ENCODE data around the gene URGCP.
A peak's percentile ranks its signal among the peaks of the same experiment; 100 is the strongest.

The URGCP gene

GRCh38 chr7:43931346-43931745, 24.9 kb upstream of the URGCP start:
- peaks cover 2% of the 10 kb centered on the region for H3K9me3 ChIP-seq (ENCODE audit: insufficient read depth, low read depth, low read length)
- H2AK5ac ChIP-seq (ENCODE audit: low read length) = no peak overlapping the region
- no CpG with 5 or more reads among the region's 7 CpGs for whole genome bisulfite sequencing (ENCODE audit: extremely low coverage, insufficient coverage, insufficient read length)
- H2BK120ac ChIP-seq (ENCODE audit: insufficient read depth, low read length, poor library complexity) = no peak overlapping the region
- no peak overlapping the region for H3K18ac ChIP-seq (ENCODE audit: low read length)
- H2BK12ac ChIP-seq (ENCODE audit: low read length) = no peak overlapping the region
- H3K14ac ChIP-seq (ENCODE audit: low read length) = no peak overlapping the region
- no peak overlapping the region for H4K91ac ChIP-seq (ENCODE audit: low read depth, low read length)
- no peak for DNase-seq
- no peaks in the 10 kb centered on the region for H3K36me3 ChIP-seq (ENCODE audit: control insufficient read depth in 1 of 2, insufficient read depth in 2 of 2, low read length in 2 of 2)
- H3K4me3 ChIP-seq (ENCODE audit: low read depth, low read length) = no peak overlapping the region
- no peak overlapping the region for H4K12ac ChIP-seq (ENCODE audit: low read depth, low read length)
- H3K23ac ChIP-seq (ENCODE audit: low read length) = no peak overlapping the region
- H4K8ac ChIP-seq (ENCODE audit: low read depth, low read length) = no peak overlapping the region
- H3K27me3 ChIP-seq (ENCODE audit: insufficient read depth, low read length) = no peaks in the 10 kb centered on the region
- no peak overlapping the region for H2AFZ ChIP-seq (ENCODE audit: insufficient read depth, low read length, poor library complexity)
- H3K4ac ChIP-seq (ENCODE audit: low read depth, low read length) = no peak overlapping the region
- no peak overlapping the region for H2BK5ac ChIP-seq (ENCODE audit: low read depth, low read length, poor library complexity)
- no peaks in the 10 kb centered on the region for H3K4me1 ChIP-seq (ENCODE audit: control insufficient read depth in 1 of 2, insufficient read depth in 2 of 2, low read length in 2 of 2)
- H3K79me2 ChIP-seq (ENCODE audit: control insufficient read depth, insufficient read depth, low read length, poor library complexity) = peaks cover 2% of the 10 kb centered on the region
- no peaks in the 10 kb centered on the region for H3K79me1 ChIP-seq (ENCODE audit: low read length)
- no peak overlapping the region for H3K27ac ChIP-seq (ENCODE audit: low read depth, low read length)
- no peak overlapping the region for H3K9ac ChIP-seq (ENCODE audit: low read length)
- H3K4me2 ChIP-seq (ENCODE audit: low read length) = no peak overlapping the region

GRCh38 chr7:43929529-43930457, 23.4 kb upstream of the URGCP start:
- Histone ChIP-seq H3K9me3 (ENCODE audit: insufficient read depth, low read depth, low read length) (peaks cover 2% of the 10 kb centered on the region), H3K27ac (ENCODE audit: low read depth, low read length) (no peak overlapping the region), H4K12ac (ENCODE audit: low read depth, low read length) (no peak overlapping the region), H3K18ac (ENCODE audit: low read length) (no peak overlapping the region), H2BK5ac (ENCODE audit: low read depth, low read length, poor library complexity) (no peak overlapping the region), H3K79me1 (ENCODE audit: low read length) (peaks cover 2% of the 10 kb centered on the region), H3K23ac (ENCODE audit: low read length) (no peak overlapping the region), H2BK120ac (ENCODE audit: insufficient read depth, low read length, poor library complexity) (no peak overlapping the region), H4K8ac (ENCODE audit: low read depth, low read length) (no peak overlapping the region), H2AFZ (ENCODE audit: insufficient read depth, low read length, poor library complexity) (no peak overlapping the region), H2BK12ac (ENCODE audit: low read length) (no peak overlapping the region), H3K4ac (ENCODE audit: low read depth, low read length) (no peak overlapping the region), H3K14ac (ENCODE audit: low read length) (no peak overlapping the region), H3K9ac (ENCODE audit: low read length) (no peak overlapping the region), H3K4me2 (ENCODE audit: low read length) (no peak overlapping the region), H4K91ac (ENCODE audit: low read depth, low read length) (no peak overlapping the region), H3K36me3 (ENCODE audit: control insufficient read depth in 1 of 2, insufficient read depth in 2 of 2, low read length in 2 of 2) (no peaks in the 10 kb centered on the region), H3K4me3 (ENCODE audit: low read depth, low read length) (no peak overlapping the region), H2AK5ac (ENCODE audit: low read length) (no peak overlapping the region), H3K27me3 (ENCODE audit: insufficient read depth, low read length) (no peaks in the 10 kb centered on the region), H3K4me1 (ENCODE audit: control insufficient read depth in 1 of 2, insufficient read depth in 2 of 2, low read length in 2 of 2) (peaks cover 4% of the 10 kb centered on the region in 2 experiments), H3K79me2 (ENCODE audit: control insufficient read depth, insufficient read depth, low read length, poor library complexity) (peaks cover 2% of the 10 kb centered on the region)
- no peak for DNase-seq
- no CpG with 5 or more reads among the region's 5 CpGs for WGBS (ENCODE audit: extremely low coverage, insufficient coverage, insufficient read length)

GRCh38 chr7:43927810-43928209, 21.4 kb upstream of the URGCP start:
- no peak overlapping the region for H3K4ac ChIP-seq (ENCODE audit: low read depth, low read length)
- H3K27me3 ChIP-seq (ENCODE audit: insufficient read depth, low read length) = no peaks in the 10 kb centered on the region
- no peak overlapping the region for H2BK120ac ChIP-seq (ENCODE audit: insufficient read depth, low read length, poor library complexity)
- H2AFZ ChIP-seq (ENCODE audit: insufficient read depth, low read length, poor library complexity) = no peak overlapping the region
- no peak overlapping the region for H3K4me2 ChIP-seq (ENCODE audit: low read length)
- H3K14ac ChIP-seq (ENCODE audit: low read length) = no peak overlapping the region
- no peak overlapping the region for H2BK5ac ChIP-seq (ENCODE audit: low read depth, low read length, poor library complexity)
- no peak overlapping the region for H4K12ac ChIP-seq (ENCODE audit: low read depth, low read length)
- no peak overlapping the region for H4K8ac ChIP-seq (ENCODE audit: low read depth, low read length)
- peaks cover 2% of the 10 kb centered on the region for H3K79me2 ChIP-seq (ENCODE audit: control insufficient read depth, insufficient read depth, low read length, poor library complexity)
- H3K4me3 ChIP-seq (ENCODE audit: low read depth, low read length) = no peak overlapping the region
- WGBS (ENCODE audit: extremely low coverage, insufficient coverage, insufficient read length) = no CpG with 5 or more reads among the region's 4 CpGs
- H2BK12ac ChIP-seq (ENCODE audit: low read length) = no peak overlapping the region
- H2AK5ac ChIP-seq (ENCODE audit: low read length) = no peak overlapping the region
- DNase-seq = no peak
- peaks cover 4% of the 10 kb centered on the region in 2 experiments for H3K4me1 ChIP-seq (ENCODE audit: control insufficient read depth in 1 of 2, insufficient read depth in 2 of 2, low read length in 2 of 2)
- H3K9ac ChIP-seq (ENCODE audit: low read length) = no peak overlapping the region
- no peak overlapping the region for H3K23ac ChIP-seq (ENCODE audit: low read length)
- H3K9me3 ChIP-seq (ENCODE audit: insufficient read depth, low read depth, low read length) = peaks cover 2% of the 10 kb centered on the region
- H3K79me1 ChIP-seq (ENCODE audit: low read length) = peaks cover 2% of the 10 kb centered on the region
- no peaks in the 10 kb centered on the region for H3K36me3 ChIP-seq (ENCODE audit: control insufficient read depth in 1 of 2, insufficient read depth in 2 of 2, low read length in 2 of 2)
- H3K18ac ChIP-seq (ENCODE audit: low read length) = no peak overlapping the region
- H4K91ac ChIP-seq (ENCODE audit: low read depth, low read length) = no peak overlapping the region
- no peak overlapping the region for H3K27ac ChIP-seq (ENCODE audit: low read depth, low read length)

GRCh38 chr7:43926798-43927123, 20.4 kb upstream of the URGCP start:
- Histone ChIP-seq H4K91ac (ENCODE audit: low read depth, low read length) (no peak overlapping the region), H3K79me1 (ENCODE audit: low read length) (peaks cover 2% of the 10 kb centered on the region), H3K79me2 (ENCODE audit: control insufficient read depth, insufficient read depth, low read length, poor library complexity) (peaks cover 2% of the 10 kb centered on the region), H3K18ac (ENCODE audit: low read length) (no peak overlapping the region), H2BK5ac (ENCODE audit: low read depth, low read length, poor library complexity) (no peak overlapping the region), H3K4ac (ENCODE audit: low read depth, low read length) (no peak overlapping the region), H3K14ac (ENCODE audit: low read length) (no peak overlapping the region), H3K23ac (ENCODE audit: low read length) (no peak overlapping the region), H3K4me3 (ENCODE audit: low read depth, low read length) (peak overlapping the region; percentile 75), H4K8ac (ENCODE audit: low read depth, low read length) (peak overlapping the region; percentile 78), H2BK120ac (ENCODE audit: insufficient read depth, low read length, poor library complexity) (no peak overlapping the region), H2AK5ac (ENCODE audit: low read length) (no peak overlapping the region), H2AFZ (ENCODE audit: insufficient read depth, low read length, poor library complexity) (peak overlapping the region; percentile 89), H3K36me3 (ENCODE audit: control insufficient read depth in 1 of 2, insufficient read depth in 2 of 2, low read length in 2 of 2) (no peaks in the 10 kb centered on the region), H3K4me1 (ENCODE audit: control insufficient read depth in 1 of 2, insufficient read depth in 2 of 2, low read length in 2 of 2) (peaks cover 4% of the 10 kb centered on the region in 2 experiments), H3K27ac (ENCODE audit: low read depth, low read length) (no peak overlapping the region), H3K27me3 (ENCODE audit: insufficient read depth, low read length) (no peaks in the 10 kb centered on the region), H3K9me3 (ENCODE audit: insufficient read depth, low read depth, low read length) (peaks cover 2% of the 10 kb centered on the region), H3K4me2 (ENCODE audit: low read length) (peak overlapping the region; percentile 88), H3K9ac (ENCODE audit: low read length) (no peak overlapping the region), H4K12ac (ENCODE audit: low read depth, low read length) (no peak overlapping the region), H2BK12ac (ENCODE audit: low read length) (no peak overlapping the region)
- no peak for DNase-seq
- WGBS (ENCODE audit: extremely low coverage, insufficient coverage, insufficient read length) = no CpG with 5 or more reads among the region's 6 CpGs
